Forelimb muscle (tissue), 1 donor: ENCODE data around the gene OR6K6. TPM values are rescaled to one million over a fixed set of nuclear protein-coding genes. Genes with fewer than 3 reads are reported as not detected.

Experiments
- DNase-seq: peaks from one replicate; pipeline ENCODE4 v3.0.0-alpha.2; 2013; ENCODE audit warnings: low read depth
- polyA plus RNA-seq: library from polyadenylated mRNA; unstranded; fragments of 120-200 nt; gene quantifications from one replicate; pipeline ENCODE4 v1.2.1, GENCODE V29; 2013; ENCODE audit not compliant: insufficient read length

OR6K6 gene, protein sequence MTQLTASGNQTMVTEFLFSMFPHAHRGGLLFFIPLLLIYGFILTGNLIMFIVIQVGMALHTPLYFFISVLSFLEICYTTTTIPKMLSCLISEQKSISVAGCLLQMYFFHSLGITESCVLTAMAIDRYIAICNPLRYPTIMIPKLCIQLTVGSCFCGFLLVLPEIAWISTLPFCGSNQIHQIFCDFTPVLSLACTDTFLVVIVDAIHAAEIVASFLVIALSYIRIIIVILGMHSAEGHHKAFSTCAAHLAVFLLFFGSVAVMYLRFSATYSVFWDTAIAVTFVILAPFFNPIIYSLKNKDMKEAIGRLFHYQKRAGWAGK
- polyA plus RNA-seq = not detected

DNA sequence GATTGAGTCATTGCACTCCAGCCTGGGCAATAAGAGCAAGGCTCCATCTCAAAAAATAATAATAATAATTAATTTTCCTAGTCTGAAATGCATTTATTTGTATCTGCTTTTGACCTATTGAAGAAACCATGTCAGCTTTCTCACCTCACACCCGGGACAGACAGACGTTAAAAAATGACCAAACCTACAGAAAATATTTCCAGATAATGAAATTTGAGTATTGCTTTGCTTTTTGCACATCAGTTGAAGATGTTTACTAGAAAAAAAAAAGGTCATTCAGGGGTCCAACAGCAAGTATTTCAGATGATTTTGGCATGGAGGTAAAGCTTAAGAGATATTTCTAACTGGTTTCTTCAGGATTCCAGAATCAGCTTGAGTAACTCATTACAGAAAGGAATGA, at the start of gene OR6K6:
TSS of gene OR6K6 (plus strand) at position 301 of the 400 bp plus-strand sequence. CDS start 168 bp downstream, outside the sequence.
- no peak for DNase-seq

DNA sequence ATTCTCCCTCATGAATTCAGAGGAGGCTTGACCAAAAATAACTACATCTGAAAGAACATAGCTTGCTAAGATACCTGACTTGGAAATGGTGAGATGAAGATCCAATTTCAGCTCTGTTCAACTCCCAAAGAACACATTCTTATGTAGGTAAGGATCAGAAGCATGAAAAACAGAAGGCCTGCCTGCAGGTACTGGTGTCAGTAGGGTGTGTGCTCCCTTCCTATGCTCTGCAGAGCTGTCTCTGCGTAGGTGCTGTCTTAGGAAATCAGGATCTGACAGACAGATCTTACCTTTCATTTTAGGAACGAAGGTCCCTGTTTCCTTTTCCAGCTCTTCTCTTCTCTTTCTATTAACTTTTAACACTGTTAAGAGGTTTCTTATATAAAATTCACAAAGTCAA, 48.4 kb upstream of the OR6K6 start:
- no peak for DNase-seq

DNA sequence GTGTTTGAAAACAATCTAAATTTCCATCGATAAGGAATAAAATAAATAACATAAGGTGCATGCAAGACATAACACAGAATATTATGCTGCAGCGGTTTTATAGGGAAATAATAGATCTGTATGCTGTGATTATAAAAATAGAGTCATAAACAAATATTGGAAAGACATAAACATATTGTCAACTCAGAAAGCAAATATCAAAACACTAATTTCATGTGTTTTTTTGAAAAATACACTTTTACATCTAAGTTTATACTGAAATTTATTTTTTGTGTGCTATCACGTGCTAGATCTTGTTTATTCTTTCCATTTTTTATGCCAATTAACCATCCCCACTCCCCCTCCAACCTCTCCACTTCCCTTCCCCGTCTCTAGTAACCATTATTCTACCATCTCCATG, 43.4 kb upstream of the OR6K6 start:
- no peak for DNase-seq

DNA sequence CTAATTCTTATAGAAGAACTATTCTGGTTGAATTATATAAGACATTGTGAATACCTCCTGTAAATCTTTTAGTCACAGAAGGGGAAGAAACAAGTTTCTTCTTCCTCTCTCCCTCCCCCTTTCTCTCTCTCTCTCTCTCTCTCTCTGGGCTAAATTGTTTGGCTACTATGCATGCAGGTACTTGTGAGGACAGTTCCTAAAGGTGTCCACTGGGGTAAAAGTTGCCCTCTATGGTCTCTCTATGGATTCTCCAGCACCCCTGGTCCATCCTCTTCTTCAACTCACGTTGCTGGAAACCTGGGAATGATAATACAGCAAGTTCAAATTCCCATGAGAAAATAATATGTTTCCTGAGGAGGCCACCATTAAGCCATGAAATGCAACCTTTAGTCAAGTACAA, 39.8 kb upstream of the OR6K6 start:
- no peak for DNase-seq

DNA sequence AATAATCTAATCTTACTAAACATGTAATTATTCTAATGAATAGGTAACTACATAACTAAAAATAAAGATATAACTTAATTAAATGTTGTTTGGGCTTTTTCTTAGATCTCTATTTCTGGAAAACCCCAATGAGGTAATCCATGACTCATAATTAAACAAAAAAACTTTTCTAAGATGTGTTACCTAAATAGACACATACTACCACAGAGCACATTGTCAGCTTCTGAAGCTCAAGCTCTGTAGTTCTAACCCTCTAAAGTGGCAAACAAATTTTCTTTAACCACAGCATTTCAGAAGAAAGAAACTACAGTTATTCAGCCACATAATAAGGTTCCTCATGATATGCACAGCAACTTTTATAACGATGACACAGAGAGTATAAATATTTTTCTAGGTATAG, 38.2 kb upstream of the OR6K6 start:
- DNase-seq = no peak

DNA sequence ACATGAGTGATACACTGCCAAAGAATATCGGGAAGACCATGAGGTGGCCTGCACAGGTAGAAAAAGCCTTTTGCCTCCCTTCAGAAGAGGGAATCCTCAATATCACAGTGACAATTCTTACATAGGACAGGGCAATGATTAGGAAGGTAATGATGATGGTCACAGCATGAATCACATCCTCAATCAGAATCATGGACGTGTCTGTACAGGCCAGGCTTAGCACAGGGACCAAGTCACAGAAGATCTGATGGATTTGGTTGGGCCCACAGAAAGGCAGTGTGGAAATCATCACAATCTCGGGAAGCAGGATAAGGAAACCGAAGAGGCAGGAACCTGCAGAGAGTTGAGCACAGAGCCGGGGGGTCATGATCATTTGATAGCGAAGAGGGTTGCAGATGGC, 37.2 kb upstream of the OR6K6 start:
- DNase-seq = no peak

DNA sequence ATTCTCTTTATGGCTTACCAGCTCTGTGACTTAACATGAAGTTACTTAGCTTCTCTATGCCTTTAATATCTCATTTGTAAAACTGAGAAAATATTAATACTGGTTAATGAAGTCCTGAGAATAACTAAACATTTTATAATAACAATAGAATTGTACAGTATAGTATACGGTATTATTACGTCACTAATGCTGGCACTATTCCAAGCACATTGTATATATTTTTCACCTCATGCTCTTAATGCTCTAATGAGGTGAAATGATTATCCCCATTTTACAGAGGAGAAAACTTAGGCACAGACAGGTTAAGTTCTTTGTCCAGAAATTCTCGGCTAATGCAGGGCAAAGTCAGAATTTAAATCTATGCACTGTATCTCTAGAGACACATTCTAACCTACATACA, 34.9 kb upstream of the OR6K6 start:
- no peak for DNase-seq

DNA sequence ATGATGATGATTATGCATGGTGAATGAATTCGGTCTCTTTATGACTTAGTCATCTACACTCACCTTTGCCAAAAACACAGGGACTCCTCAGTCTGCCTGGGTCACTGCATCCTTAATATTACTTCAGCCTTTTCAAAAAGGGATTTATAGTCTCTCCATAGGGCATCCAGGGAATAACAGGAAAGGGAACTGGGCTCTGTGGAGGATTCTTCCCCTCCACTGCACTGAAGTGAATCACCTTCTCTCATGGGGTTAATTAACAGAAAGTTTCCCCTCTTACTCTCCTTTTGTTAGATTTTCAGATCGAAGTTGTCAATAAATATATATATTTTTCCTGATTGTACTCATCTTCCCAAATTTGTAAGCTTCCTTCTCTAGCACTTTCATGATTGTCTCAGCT, 33.9 kb upstream of the OR6K6 start, which contains the start of gene OR6K3:
TSS of gene OR6K3 (minus strand) at position 101 of the 400 bp plus-strand sequence. CDS start 2,605 bp downstream, outside the sequence.
- DNase-seq = no peak

DNA sequence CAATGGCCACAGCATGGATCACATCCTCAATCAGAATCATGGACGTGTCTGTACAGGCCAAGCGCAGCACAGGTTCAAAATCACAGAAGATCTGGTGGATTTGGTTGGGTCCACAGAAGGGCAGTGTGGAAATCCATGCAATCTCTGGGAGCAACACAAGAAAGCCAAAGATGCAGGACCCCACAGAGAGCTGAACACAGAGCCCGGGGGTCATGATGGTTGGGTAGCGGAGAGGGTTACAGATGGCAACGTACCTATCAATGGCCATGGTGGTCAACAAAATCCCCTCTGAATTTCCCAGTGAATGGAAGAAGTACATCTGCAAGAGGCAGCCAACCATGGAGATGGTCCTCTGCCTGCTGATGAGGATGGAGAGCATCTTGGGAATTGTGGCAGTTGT, 30.1 kb upstream of the OR6K6 start:
- DNase-seq = no peak

DNA sequence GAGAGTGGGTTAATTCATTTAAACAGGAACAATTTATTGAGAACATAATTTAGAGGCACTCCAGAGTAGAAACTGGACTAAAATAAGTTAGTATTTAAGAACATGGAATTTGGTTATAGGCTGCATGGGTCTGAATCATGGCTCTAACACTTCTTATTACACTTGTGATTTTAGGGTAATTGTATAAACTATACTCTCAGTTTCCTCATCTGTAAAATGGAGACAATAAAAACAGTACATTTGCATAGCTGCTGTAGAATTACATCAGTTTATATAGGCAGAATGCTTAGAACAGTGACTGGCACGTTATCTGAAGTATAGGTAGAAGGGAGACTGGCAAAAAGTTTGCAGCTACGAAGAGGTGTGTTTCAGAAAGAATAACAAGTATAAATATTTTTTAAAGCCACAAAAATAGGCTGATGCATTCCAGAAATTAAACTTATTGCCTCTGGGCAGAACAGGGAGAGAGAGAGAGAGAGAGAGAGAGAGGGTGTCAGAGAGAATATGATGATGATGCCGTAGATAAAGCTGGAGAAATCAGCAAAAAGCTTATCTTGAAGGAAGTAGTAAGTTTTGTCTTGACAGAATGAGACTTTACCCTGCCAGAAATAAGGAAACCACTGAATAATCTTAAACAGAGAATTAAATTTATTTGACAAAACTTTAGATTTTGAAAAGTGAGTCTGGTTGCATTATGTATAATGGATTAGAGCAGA, 25.9 kb upstream of the OR6K6 start:
- DNase-seq = no peak

DNA sequence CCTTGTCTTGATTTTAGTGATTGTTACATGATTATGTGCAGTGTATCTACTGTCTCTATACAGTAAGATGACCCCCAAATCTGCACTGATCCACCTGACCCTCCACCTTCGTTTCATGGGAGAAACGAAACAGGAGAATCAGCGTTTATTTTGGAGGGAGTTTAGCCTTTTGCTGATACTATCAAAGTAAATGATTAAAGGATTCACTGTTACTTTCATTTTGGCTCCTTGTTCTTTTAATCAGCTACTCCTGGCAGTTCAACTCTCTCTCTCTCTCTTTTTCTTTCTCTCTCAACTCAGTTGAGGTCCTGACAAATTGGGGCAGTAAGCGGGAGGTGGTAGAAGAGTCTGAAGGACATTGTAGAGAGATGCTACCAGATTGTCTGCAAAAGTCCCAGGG, 24.1 kb upstream of the OR6K6 start:
- DNase-seq = no peak

DNA sequence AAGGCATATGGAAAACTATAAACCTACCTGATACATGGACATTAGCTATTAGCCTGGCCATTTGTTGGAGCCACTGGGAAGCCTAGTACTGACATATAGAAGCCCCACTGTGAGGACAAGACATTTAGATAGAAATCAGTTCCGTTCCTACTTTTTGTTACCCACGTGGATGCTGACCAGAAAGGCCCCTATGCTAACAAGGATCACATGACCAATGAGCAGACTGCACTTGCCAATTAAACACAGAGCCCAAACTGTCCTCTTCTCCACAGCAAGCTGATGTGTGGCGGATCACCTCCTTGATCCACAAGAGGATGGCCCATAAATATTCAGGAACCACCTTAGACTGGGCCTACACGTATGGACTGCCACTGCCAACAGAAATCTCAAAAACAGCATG, 22.8 kb upstream of the OR6K6 start:
- DNase-seq = no peak

DNA sequence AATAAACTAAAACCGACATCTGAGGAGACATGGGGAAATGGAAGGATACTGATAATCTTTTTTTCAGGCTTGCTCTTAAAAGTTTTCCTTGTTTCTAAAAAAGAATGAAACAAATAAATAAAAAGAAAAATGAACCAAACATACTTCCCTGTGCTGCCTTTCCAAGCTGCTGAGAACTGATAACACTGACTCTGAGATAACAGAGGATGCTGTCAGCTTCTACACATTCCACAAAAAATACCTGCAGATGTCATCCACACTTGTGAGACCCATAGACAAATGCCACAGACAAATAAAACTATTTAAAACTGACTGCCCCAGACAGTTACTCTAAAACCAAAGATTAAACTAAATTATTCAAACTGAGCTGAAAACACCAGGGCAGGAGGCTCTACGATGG, 22.0 kb upstream of the OR6K6 start:
- DNase-seq = no peak

DNA sequence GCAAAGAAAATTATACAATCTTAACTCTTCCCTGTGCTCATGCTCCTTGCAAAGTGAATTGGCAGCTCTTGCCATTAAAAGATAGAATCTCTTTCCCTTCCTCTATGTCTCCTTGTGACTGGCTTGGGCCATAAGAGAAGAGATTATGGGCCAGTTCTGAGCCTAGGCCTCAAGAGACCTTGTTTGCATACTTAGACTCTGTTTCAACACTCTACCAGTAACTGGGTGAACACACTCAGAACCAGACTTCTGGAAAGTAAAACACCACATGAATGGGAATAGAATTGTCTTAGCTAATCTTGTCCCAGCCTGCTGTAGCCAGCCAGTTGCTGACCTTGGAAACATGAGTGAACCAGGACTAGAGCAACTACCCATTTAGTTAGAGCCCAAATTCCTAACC, 18.7 kb upstream of the OR6K6 start:
- DNase-seq = no peak

DNA sequence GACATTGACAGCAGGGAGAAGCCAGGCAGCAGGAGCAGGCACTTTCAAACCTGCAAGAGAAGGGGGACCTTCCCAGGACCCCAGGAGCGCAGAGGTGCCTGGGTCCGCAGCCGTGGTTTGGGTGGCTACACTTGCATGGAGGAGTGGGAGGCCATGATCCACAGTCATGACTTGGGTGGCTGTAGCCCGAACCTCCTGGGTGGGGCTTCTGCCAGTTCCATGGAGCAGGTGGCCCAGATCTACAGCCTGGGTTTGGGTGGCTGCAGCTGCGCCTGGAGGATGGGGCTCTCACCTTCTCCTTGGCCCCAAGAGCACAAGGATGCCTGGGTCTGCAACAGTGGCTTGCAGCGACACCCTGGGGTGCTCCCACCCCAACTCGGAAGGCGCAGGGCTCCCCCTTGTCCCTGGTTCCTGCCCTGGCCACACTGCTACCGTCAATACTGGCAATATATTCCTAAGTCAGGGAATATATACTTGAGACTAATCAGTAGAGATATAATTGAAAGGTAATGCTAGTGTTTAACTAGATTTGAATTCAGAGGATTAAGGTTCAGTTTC, 2.3 kb upstream of the OR6K6 start:
- no peak for DNase-seq

DNA sequence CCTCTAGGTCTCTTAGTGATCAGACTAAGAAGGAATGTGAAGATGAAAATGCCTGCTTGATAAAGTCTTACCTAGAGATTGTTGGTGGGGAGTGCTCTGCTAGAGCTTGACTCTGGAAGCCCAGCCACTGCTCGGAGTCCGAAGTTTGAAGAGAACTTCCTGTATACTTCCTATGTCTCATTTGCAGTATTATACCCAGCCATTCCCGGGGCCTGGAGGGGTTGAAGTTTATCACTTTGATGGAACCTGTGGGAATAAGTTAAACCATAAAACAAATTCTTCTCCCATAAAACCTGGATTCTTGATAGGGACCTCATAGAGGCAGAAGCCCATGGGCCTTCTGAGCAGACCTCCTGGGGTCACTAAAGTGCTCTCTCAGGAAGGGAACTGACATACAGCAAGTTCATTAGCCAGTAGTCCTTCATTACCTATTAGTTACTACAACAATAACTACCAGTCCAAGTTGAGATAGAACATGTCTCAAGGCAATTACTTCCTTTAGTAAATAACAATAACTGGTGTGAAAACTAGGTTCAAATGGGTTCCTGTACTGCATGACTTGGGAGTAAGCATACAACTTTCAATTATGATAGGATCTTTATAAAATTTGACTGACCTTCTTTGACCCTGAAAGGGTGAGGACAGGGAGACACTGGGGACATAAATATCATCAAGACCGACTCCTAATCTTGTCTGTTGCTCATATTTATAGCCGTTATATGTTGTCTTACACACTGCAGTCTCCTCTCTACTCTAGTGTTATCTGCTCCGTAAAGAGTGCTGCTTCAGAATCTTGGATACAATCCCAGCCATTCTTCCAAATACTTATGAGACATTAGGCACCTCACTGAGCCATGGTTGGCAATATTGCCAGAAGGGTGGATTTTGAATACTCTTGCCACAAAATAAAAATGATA, 17.7 kb downstream of the OR6K6 start, which contains the start of gene OR6N1:
TSS of gene OR6N1 (minus strand) at position 246 of the 917 bp plus-strand sequence. CDS start 5,513 bp downstream, outside the sequence.
- no peak for DNase-seq

DNA sequence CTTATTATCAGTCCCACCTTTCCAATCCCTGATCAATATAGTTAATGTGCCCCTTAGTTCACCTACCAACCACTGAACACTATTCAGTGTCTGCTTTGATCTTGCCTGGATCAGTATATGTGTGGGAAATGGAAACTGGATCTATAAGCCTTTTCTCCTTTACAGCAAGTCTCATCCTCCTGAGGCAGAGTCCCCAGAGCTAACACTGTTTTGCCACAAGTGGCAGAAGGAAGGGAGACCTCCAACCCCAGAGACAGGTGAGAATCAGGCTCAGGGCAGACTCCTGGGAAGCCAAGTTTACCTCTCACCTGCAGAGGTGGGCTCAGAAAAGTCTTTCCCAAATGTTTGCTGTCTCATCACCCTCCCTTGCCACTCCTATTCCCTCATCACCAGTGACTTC, 26.6 kb downstream of the OR6K6 start, which contains the start of gene OR6N2:
TSS of gene OR6N2 (minus strand) at position 101 of the 400 bp plus-strand sequence. CDS start 3,569 bp downstream, outside the sequence.
- DNase-seq = no peak

DNA sequence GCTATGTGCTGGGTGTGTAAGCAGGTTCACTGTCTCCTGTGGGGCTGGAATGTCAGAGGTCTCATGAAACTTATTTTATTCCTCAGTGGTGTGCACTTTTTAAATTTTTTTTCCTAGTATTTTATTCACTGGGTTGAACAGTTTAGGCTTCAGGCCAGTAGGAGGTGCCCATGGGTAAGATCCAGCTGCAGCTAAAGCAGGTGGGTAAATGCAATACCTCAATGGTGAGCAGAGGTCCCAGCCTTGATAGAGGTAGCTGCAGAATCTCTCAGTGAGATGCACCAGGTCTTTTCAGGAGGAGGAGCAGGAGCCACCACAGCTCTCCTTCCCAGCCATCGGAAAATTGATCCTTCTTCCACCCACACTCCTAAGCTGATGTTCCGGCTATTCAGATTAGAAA, 39.1 kb downstream of the OR6K6 start:
- DNase-seq = no peak

DNA sequence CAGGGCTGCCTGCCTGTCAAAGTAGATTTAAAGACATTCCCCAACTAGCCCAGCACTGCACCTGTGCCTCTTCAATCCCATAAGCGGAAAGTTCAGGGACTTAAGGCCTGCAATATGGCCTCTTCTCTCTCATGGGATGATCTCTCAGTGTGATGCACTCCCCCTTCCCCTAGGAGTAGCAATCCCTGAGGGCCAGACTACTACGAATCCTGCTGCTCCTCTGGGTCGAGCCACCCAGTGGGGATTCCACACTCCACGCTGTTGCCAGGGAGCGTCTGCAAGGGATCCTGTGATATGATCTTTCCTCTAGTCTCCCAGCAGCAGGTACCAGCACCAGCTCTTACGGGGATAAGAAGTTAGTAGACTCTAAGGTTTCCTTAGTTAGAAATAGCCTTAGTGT, 39.7 kb downstream of the OR6K6 start:
- DNase-seq = no peak

DNA sequence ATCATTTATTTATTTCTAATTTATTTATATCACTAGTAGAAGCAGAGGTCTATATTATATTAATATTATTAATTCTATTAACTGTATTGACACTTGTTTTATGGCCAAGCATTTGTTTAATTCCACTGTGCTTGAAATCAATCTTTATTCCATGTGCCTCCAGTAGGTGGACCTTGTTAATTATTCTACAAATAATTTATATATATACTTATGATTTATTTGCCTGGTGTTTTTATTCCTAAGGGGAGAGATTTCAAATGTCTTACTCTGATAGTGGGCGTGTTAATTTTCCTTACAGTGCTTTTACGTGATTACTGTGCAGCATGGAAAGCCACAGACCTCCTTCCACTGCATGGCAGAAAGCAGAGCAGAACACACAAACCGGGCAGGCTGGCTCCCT, 44.0 kb downstream of the OR6K6 start:
- DNase-seq = no peak

DNA sequence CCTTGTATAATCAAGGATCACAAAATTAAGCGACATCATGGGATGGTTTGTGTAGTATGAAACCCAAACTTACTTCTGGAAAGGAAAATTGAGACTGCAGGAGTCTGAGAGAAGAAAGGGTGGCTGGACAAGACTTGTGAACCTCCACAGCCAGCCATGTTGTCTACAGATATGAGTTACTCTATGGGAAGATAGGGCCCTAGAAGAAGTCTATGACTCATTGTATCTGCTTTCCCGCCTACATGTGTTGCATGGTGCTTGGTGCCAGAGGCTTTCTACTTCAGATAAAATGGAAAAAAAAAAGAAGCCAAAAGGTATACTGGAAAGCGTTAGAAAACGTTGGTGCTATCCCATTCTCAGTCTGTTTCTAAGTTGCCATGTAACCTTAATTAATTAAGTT, 45.2 kb downstream of the OR6K6 start:
- DNase-seq = no peak

DNA sequence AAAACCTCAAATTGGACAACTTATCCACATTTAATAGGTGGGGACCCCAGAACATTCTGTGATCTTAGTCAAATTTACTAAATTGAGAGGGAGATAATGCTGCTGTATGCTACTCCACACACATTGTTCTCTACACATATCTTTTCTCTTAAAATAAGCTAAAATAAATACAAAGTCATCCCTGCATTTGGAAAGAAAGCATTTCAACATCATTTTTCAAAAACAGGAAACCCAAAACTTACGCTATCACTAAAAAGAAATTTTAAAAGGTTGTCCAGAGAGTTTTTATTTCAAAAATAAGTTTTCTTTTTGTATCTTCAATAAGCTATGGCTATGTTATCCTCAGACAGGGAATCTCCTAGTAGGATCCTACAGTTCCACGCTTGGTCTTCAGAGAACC, 46.0 kb downstream of the OR6K6 start:
- DNase-seq = no peak
